ACC112 (cell line): ENCODE data around the gene ARFGEF2.

Source experiments
- H2AFZ ChIP-seq: fragments of 200-600 bp; sonication (generic); one replicate; pipeline ENCODE4 v1.6.0; 2017; ENCODE audit warnings: antibody characterized with exemption, low read length; ENCODE audit not compliant: unreplicated experiment
- H3K27ac ChIP-seq: fragments of 200-600 bp; sonication (generic); 2 replicates; pipeline ENCODE4 v1.5.1; 2014; ENCODE audit warnings: low read depth, mild to moderate bottlenecking, antibody characterized with exemption, low read length, moderate library complexity
- H3K27me3 ChIP-seq: fragments of 200-600 bp; sonication (generic); 2 replicates; pipeline ENCODE4 v1.6.1; 2014; ENCODE audit warnings: mild to moderate bottlenecking, antibody characterized with exemption, low read length, moderate library complexity, mixed read lengths; ENCODE audit not compliant: insufficient read depth
- H3K36me3 ChIP-seq: fragments of 200-600 bp; sonication (generic); 2 replicates; pipeline ENCODE4 v1.6.1; 2016; ENCODE audit warnings: mild to moderate bottlenecking, antibody characterized with exemption, low read length, moderate library complexity, mixed read lengths; ENCODE audit not compliant: insufficient read depth
- H3K4me1 ChIP-seq: fragments of 200-600 bp; sonication (generic); one replicate; pipeline ENCODE4 v1.6.1; 2016; ENCODE audit warnings: low read length, mixed read lengths; ENCODE audit not compliant: insufficient read depth, unreplicated experiment, control insufficient read depth
- H3K4me3 ChIP-seq: fragments of 200-600 bp; sonication (generic); 2 replicates; pipeline ENCODE4 v1.5.1; 2014; ENCODE audit warnings: mild to moderate bottlenecking, low read depth, low read length
- H3K79me2 ChIP-seq: fragments of 200-600 bp; sonication (generic); one replicate; pipeline ENCODE4 v1.6.0; 2016; ENCODE audit warnings: low read length; ENCODE audit not compliant: control insufficient read depth, unreplicated experiment, insufficient read depth

ARFGEF2 gene

GRCh38 chr20:49037962-49038387 lies 116.5 kb downstream of the ARFGEF2 start:
- Histone ChIP-seq H3K36me3 (peaks cover 8% of the 10 kb centered on the region), H3K4me1 (no peaks in the 10 kb centered on the region), H3K4me3 (no peak overlapping the region), H3K27ac (no peak overlapping the region), H3K27me3 (no peaks in the 10 kb centered on the region), H3K79me2 (no peaks in the 10 kb centered on the region), H2AFZ (no peak overlapping the region)

GRCh38 chr20:49039854-49040253 lies 118.3 kb downstream of the ARFGEF2 start:
- Histone ChIP-seq H3K79me2 (no peaks in the 10 kb centered on the region), H3K27me3 (no peaks in the 10 kb centered on the region), H2AFZ (no peak overlapping the region), H3K4me1 (no peaks in the 10 kb centered on the region), H3K36me3 (no peaks in the 10 kb centered on the region), H3K4me3 (no peak overlapping the region), H3K27ac (no peak overlapping the region)

GRCh38 chr20:49043000-49043399 lies 121.5 kb downstream of the ARFGEF2 start:
- Histone ChIP-seq H3K36me3 (no peaks in the 10 kb centered on the region), H3K79me2 (peaks cover 15% of the 10 kb centered on the region), H3K27me3 (no peaks in the 10 kb centered on the region)

GRCh38 chr20:49045440-49046086 lies 124.1 kb downstream of the ARFGEF2 start:
- peaks cover 16% of the 10 kb centered on the region for H3K4me1 ChIP-seq
- peak overlapping the region; percentile 66 for H3K27ac ChIP-seq
- H2AFZ ChIP-seq = peak overlapping the region; percentile 79
- peaks cover 39% of the 10 kb centered on the region for H3K79me2 ChIP-seq
- H3K27me3 ChIP-seq = no peaks in the 10 kb centered on the region
- H3K4me3 ChIP-seq = peak overlapping the region; percentile 94
- no peaks in the 10 kb centered on the region for H3K36me3 ChIP-seq

More at GRCh38 chr20:49043000-49043399, 121.5 kb downstream of the ARFGEF2 start:
- H3K27ac ChIP-seq = no peak overlapping the region
- no peak overlapping the region for H2AFZ ChIP-seq
- peaks cover 10% of the 10 kb centered on the region for H3K4me1 ChIP-seq
- no peak overlapping the region for H3K4me3 ChIP-seq

GRCh38 chr20:49046087-49046900 lies 124.8 kb downstream of the ARFGEF2 start, which contains the start of gene CSE1L:
Gene CSE1L, plus strand, starts transcription at chr20:49046312. Its CDS starts 12,152 bp downstream, at chr20:49058464.
- H2AFZ ChIP-seq = peak within 1 kb of the TSS; percentile 79
- H3K4me1 ChIP-seq = peaks cover 16% of the 10 kb centered on the region
- no peaks in the 10 kb centered on the region for H3K27me3 ChIP-seq
- H3K79me2 ChIP-seq = peaks cover 46% of the 10 kb centered on the region
- peak within 1 kb of the TSS; percentile 68 for H3K27ac ChIP-seq
- no peaks in the 10 kb centered on the region for H3K36me3 ChIP-seq
- peak within 1 kb of the TSS; percentile 94 for H3K4me3 ChIP-seq

GRCh38 chr20:49052334-49052733 lies 130.8 kb downstream of the ARFGEF2 start:
- Histone ChIP-seq H3K27ac (no peak overlapping the region), H3K36me3 (no peaks in the 10 kb centered on the region; the same call in 1 of the 2 replicates), H3K79me2 (peaks cover 96% of the 10 kb centered on the region), H2AFZ (no peak overlapping the region), H3K4me3 (no peak overlapping the region), H3K4me1 (peaks cover 28% of the 10 kb centered on the region), H3K27me3 (no peaks in the 10 kb centered on the region)

GRCh38 chr20:49054056-49054643 lies 132.6 kb downstream of the ARFGEF2 start:
- peaks cover 7% of the 10 kb centered on the region for H3K36me3 ChIP-seq
- peaks cover 18% of the 10 kb centered on the region for H3K4me1 ChIP-seq
- no peaks in the 10 kb centered on the region for H3K27me3 ChIP-seq
- peaks cover 96% of the 10 kb centered on the region for H3K79me2 ChIP-seq
- H3K27ac ChIP-seq = no peak overlapping the region
- H3K4me3 ChIP-seq = no peak overlapping the region
- no peak overlapping the region for H2AFZ ChIP-seq

- H3K27me3 ChIP-seq = no peaks in the 10 kb centered on the region
- H3K4me3 ChIP-seq = no peak overlapping the region
- H3K4me1 ChIP-seq = no peaks in the 10 kb centered on the region
- H3K27ac ChIP-seq = no peak overlapping the region
- H2AFZ ChIP-seq = no peak overlapping the region
- H3K79me2 ChIP-seq = peaks cover 36% of the 10 kb centered on the region
- peaks cover 16% of the 10 kb centered on the region for H3K36me3 ChIP-seq
Measured at GRCh38 chr20:49063279-49063678, 141.8 kb downstream of the ARFGEF2 start.

- H3K4me3 ChIP-seq = no peak overlapping the region
- no peaks in the 10 kb centered on the region for H3K27me3 ChIP-seq
- peaks cover 37% of the 10 kb centered on the region for H3K36me3 ChIP-seq
- no peak overlapping the region for H2AFZ ChIP-seq
- H3K27ac ChIP-seq = no peak overlapping the region
- H3K79me2 ChIP-seq = peaks cover 15% of the 10 kb centered on the region
- H3K4me1 ChIP-seq = no peaks in the 10 kb centered on the region
Measured at GRCh38 chr20:49074521-49074920, 153.0 kb downstream of the ARFGEF2 start.

- Histone ChIP-seq H3K79me2 (peaks cover 7% of the 10 kb centered on the region), H3K27ac (no peak overlapping the region), H3K4me1 (no peaks in the 10 kb centered on the region), H3K27me3 (no peaks in the 10 kb centered on the region), H3K4me3 (no peak overlapping the region), H3K36me3 (peaks cover 36% of the 10 kb centered on the region), H2AFZ (no peak overlapping the region)
Measured at GRCh38 chr20:49078310-49078709, 156.8 kb downstream of the ARFGEF2 start.
